GM23338 (cell line): ENCODE measurements around the gene ZGPAT. TPM values are rescaled to one million over a fixed set of nuclear protein-coding genes. Genes with fewer than 3 reads are reported as not detected.

Experiments used
- ATAC-seq: fragments of 200-7000 bp; cut with Tn5 transposase; 3 replicates; pipeline ENCODE4 v1.9.1; 2020
- DNase-seq: peaks from one replicate; pipeline ENCODE4 v3.0.0-alpha.2; 2015; ENCODE audit warnings: low spot score
- H2AFZ ChIP-seq: fragments of 200-600 bp; sonication (generic); 2 replicates; pipeline ENCODE4 v1.8.0; 2016; ENCODE audit warnings: antibody characterized with exemption, mild to moderate bottlenecking, moderate library complexity
- H3F3A ChIP-seq: fragments of 200-600 bp; sonication (generic); replicated peaks from 2 replicates; pipeline ENCODE4 v1.8.0; 2017; ENCODE audit warnings: antibody characterized with exemption, mixed run types, low read depth
- H3K27ac ChIP-seq: fragments of 200-600 bp; sonication (generic); 2 replicates; pipeline ENCODE4 v1.6.1; 2016; ENCODE audit warnings: low read depth
- H3K27me3 ChIP-seq: fragments of 200-600 bp; sonication (generic); 2 replicates; pipeline ENCODE4 v1.8.0; 2016; ENCODE audit warnings: mild to moderate bottlenecking, mixed run types, moderate library complexity; ENCODE audit not compliant: insufficient read depth
- H3K36me3 ChIP-seq: fragments of 200-600 bp; sonication (generic); 2 replicates; pipeline ENCODE4 v1.8.0; 2016; ENCODE audit warnings: mild to moderate bottlenecking; ENCODE audit not compliant: insufficient read depth
- H3K4me1 ChIP-seq: fragments of 200-600 bp; sonication (generic); 2 replicates; pipeline ENCODE4 v1.8.0; 2016; ENCODE audit warnings: mild to moderate bottlenecking, moderate library complexity; ENCODE audit not compliant: insufficient read depth
- H3K4me2 ChIP-seq: fragments of 200-600 bp; sonication (generic); 2 replicates; pipeline ENCODE4 v1.7.1; 2017; ENCODE audit warnings: mixed run types
- H3K4me3 ChIP-seq: fragments of 200-600 bp; sonication (generic); 2 replicates; pipeline ENCODE4 v1.6.1; 2016; ENCODE audit warnings: mixed run types
- H3K79me2 ChIP-seq: fragments of 200-600 bp; sonication (generic); replicated peaks from 2 replicates; pipeline ENCODE4 v1.8.0; 2017; ENCODE audit warnings: mild to moderate bottlenecking; ENCODE audit not compliant: insufficient read depth
- H3K9me2 ChIP-seq: fragments of 200-600 bp; sonication (generic); 2 replicates; pipeline ENCODE4 v1.8.0; 2017; ENCODE audit not compliant: insufficient read depth
- H4K20me1 ChIP-seq: fragments of 200-600 bp; sonication (generic); replicated peaks from 2 replicates; pipeline ENCODE4 v1.8.0; 2017; ENCODE audit warnings: mild to moderate bottlenecking; ENCODE audit not compliant: insufficient read depth
- H3K27ac Mint-ChIP-seq: 2 replicates; pipeline ENCODE4 v1.8.0; 2020; ENCODE audit warnings: inconsistent platforms, mild to moderate bottlenecking, moderate library complexity, mixed read lengths
- H3K27me3 Mint-ChIP-seq: 3 replicates; pipeline ENCODE4 v1.8.0; 2022; ENCODE audit warnings: low read depth, mild to moderate bottlenecking, moderate library complexity, mixed read lengths, inconsistent platforms; ENCODE audit not compliant: insufficient read depth, poor library complexity
- H3K36me3 Mint-ChIP-seq: 3 replicates; pipeline ENCODE4 v1.8.0; 2021; ENCODE audit warnings: low read depth, mild to moderate bottlenecking, inconsistent platforms, moderate library complexity, mixed read lengths
- H3K4me1 Mint-ChIP-seq: 3 replicates; pipeline ENCODE4 v1.8.0; 2020; ENCODE audit warnings: mild to moderate bottlenecking, inconsistent platforms, mixed read lengths
- H3K4me3 Mint-ChIP-seq: 3 replicates; pipeline ENCODE4 v1.8.0; 2021; ENCODE audit warnings: moderate library complexity, mild to moderate bottlenecking, inconsistent platforms, mixed read lengths
- H3K9me3 Mint-ChIP-seq: 3 replicates; pipeline ENCODE4 v1.8.0; 2020; ENCODE audit warnings: moderate library complexity, mild to moderate bottlenecking, inconsistent platforms, mixed read lengths
- CREB1 ChIP-seq: fragments of 250-450 bp; sonication (Bioruptor Pico); IDR thresholded peaks from 2 replicates; pipeline ENCODE4 v1.5.0; 2020; ENCODE audit warnings: low read depth, mild to moderate bottlenecking, moderate library complexity
- CTCF ChIP-seq, 2 experiments: fragments of 200-600 bp in 1 of 2; sonication (generic) in 1 of 2; conservative IDR thresholded peaks; 2 replicates each; pipeline versions ENCODE4 v1.5.1 to v1.6.1; 2016 to 2017; ENCODE audit warnings: antibody characterized with exemption in 2 of 2, low read depth in 2 of 2, mild to moderate bottlenecking in 2 of 2, moderate library complexity in 1 of 2
- ETS1 ChIP-seq: IDR thresholded peaks from 2 replicates; pipeline ENCODE4 v1.6.1; 2016; ENCODE audit warnings: antibody characterized with exemption
- EZH2 ChIP-seq: fragments of 200-600 bp; sonication (generic); IDR thresholded peaks from one replicate; pipeline ENCODE4 v1.8.0; 2017; ENCODE audit warnings: antibody characterized with exemption, mild to moderate bottlenecking, low read depth; ENCODE audit not compliant: unreplicated experiment
- EZH2phosphoT487 ChIP-seq: fragments of 200-600 bp; sonication (generic); IDR thresholded peaks from one replicate; pipeline ENCODE4 v1.8.1; 2018; ENCODE audit warnings: antibody characterized with exemption; ENCODE audit not compliant: unreplicated experiment
- JUNB ChIP-seq: IDR thresholded peaks from one replicate; pipeline ENCODE4 v1.6.1; 2016; ENCODE audit warnings: antibody characterized with exemption; ENCODE audit not compliant: unreplicated experiment
- POLR2AphosphoS5 ChIP-seq: IDR thresholded peaks from 2 replicates; pipeline ENCODE4 v1.6.1; 2016; ENCODE audit warnings: antibody characterized with exemption, low read depth
- STAT1 ChIP-seq: IDR thresholded peaks from one replicate; pipeline ENCODE4 v1.6.1; 2016; ENCODE audit warnings: antibody characterized with exemption; ENCODE audit not compliant: unreplicated experiment
- ZNF114 ChIP-seq: fragments of 250-450 bp; sonication (Bioruptor Pico); IDR thresholded peaks from 2 replicates; pipeline ENCODE4 v1.5.0; 2020; ENCODE audit warnings: mild to moderate bottlenecking, moderate library complexity
- ZNF331 ChIP-seq: fragments of 250-450 bp; sonication (Bioruptor Pico); IDR thresholded peaks from 2 replicates; pipeline ENCODE4 v1.5.0; 2020; ENCODE audit warnings: low read depth, mild to moderate bottlenecking, moderate library complexity
- polyA plus RNA-seq: library from polyadenylated mRNA; unstranded; fragments of >200 nt; fragmentation: Nextera tagmentation; extraction: Ambion mirVana; gene quantifications from 2 replicates; pipeline ENCODE4 v1.2.1, GENCODE V29; 2016
- total RNA-seq: library from RNA; depleted of rRNA; stranded (reverse); fragments of >200 nt; shearing (Covaris generic); gene quantifications from 2 replicates; pipeline ENCODE4 v1.2.3, GENCODE V29; 2014

Gene ZGPAT
- total and polyA plus RNA-seq, 2 experiments from 2014 or later = 25.0 to 39.2 TPM

GRCh38 chr20:63689046-63690002 is 18.5 kb upstream of the ZGPAT start:
- no peak for ATAC-seq

GRCh38 chr20:63690003-63690897 is 17.6 kb upstream of the ZGPAT start:
- no peak for DNase-seq
- TF ChIP-seq EZH2 (no peak), ZNF114 (CRISPR knock-in tag) (no peak), CREB1 (CRISPR knock-in tag) (no peak), EZH2phosphoT487 (no peak), STAT1 (no peak), POLR2AphosphoS5 (no peak), JUNB (no peak), ETS1 (no peak)

More at GRCh38 chr20:63689046-63690002, 18.5 kb upstream of the ZGPAT start:
- Mint-ChIP-seq H3K36me3 (peaks cover 22% of the 10 kb centered on the region), H3K9me3 (peaks cover 14% of the 10 kb centered on the region; the same call in 2 of the 3 replicates), H3K27me3 (peaks cover 25% of the 10 kb centered on the region), H3K4me1 (no peaks in the 10 kb centered on the region; the same call in 2 of the 3 replicates), H3K4me3 (no peak overlapping the region), H3K27ac (no peak overlapping the region)
- H3K9me2 ChIP-seq = no peaks in the 10 kb centered on the region
- no peaks in the 10 kb centered on the region for H3K79me2 ChIP-seq
- no peak overlapping the region for H2AFZ ChIP-seq
- no peaks in the 10 kb centered on the region for H3F3A ChIP-seq
- no peaks in the 10 kb centered on the region for H3K4me1 ChIP-seq
- H3K27ac ChIP-seq = no peak overlapping the region
- no peaks in the 10 kb centered on the region for H3K36me3 ChIP-seq
- TF ChIP-seq ZNF331 (CRISPR knock-in tag) = no peak
- peak in 1 of 2 experiments; percentile 22; a peak in 2 of 4 replicates for TF ChIP-seq CTCF (conservative IDR thresholded peaks at IDR 0.05; ENCODE audit: low read depth in 2 of 2)
- no peak for DNase-seq
- H3K4me2 ChIP-seq = no peak overlapping the region
- H3K27me3 ChIP-seq = no peaks in the 10 kb centered on the region
- no peak overlapping the region for H3K4me3 ChIP-seq
- H4K20me1 ChIP-seq = no peaks in the 10 kb centered on the region

More at GRCh38 chr20:63690003-63690897, 17.6 kb upstream of the ZGPAT start:
- Mint-ChIP-seq H3K4me3 (no peak overlapping the region), H3K36me3 (peaks cover 24% of the 10 kb centered on the region), H3K4me1 (no peaks in the 10 kb centered on the region; the same call in 2 of the 3 replicates), H3K27ac (no peak overlapping the region), H3K9me3 (peaks cover 14% of the 10 kb centered on the region; the same call in 2 of the 3 replicates), H3K27me3 (peaks cover 22% of the 10 kb centered on the region)
- no peaks in the 10 kb centered on the region for H3K79me2 ChIP-seq
- no peaks in the 10 kb centered on the region for H3K9me2 ChIP-seq
- H3K27me3 ChIP-seq = no peaks in the 10 kb centered on the region
- no peaks in the 10 kb centered on the region for H3F3A ChIP-seq
- no peak overlapping the region for H3K4me2 ChIP-seq
- H3K36me3 ChIP-seq = no peaks in the 10 kb centered on the region
- H2AFZ ChIP-seq = no peak overlapping the region
- ATAC-seq = no peak
- H4K20me1 ChIP-seq = no peaks in the 10 kb centered on the region
- no peaks in the 10 kb centered on the region for H3K4me1 ChIP-seq
- H3K27ac ChIP-seq = no peak overlapping the region
- H3K4me3 ChIP-seq = no peak overlapping the region
